22Rv1 (cell line): ENCODE data around the gene ATF6.

Experiments used
- H3K27ac ChIP-seq: fragments of 450-650 bp; 2 replicates; pipeline ENCODE4 v1.5.1; 2017
- ZFX ChIP-seq: fragments of 450-650 bp; IDR thresholded peaks from 2 replicates; pipeline ENCODE4 v1.6.1; 2017; ENCODE audit warnings: antibody characterized with exemption, borderline replicate concordance
- TF ChIP-seq, protein P1 (sequence below): fragments of 450-650 bp; IDR thresholded peaks from 2 replicates; pipeline ENCODE4 v1.5.1; 2017; ENCODE audit warnings: mild to moderate bottlenecking

The ATF6 gene

DNA sequence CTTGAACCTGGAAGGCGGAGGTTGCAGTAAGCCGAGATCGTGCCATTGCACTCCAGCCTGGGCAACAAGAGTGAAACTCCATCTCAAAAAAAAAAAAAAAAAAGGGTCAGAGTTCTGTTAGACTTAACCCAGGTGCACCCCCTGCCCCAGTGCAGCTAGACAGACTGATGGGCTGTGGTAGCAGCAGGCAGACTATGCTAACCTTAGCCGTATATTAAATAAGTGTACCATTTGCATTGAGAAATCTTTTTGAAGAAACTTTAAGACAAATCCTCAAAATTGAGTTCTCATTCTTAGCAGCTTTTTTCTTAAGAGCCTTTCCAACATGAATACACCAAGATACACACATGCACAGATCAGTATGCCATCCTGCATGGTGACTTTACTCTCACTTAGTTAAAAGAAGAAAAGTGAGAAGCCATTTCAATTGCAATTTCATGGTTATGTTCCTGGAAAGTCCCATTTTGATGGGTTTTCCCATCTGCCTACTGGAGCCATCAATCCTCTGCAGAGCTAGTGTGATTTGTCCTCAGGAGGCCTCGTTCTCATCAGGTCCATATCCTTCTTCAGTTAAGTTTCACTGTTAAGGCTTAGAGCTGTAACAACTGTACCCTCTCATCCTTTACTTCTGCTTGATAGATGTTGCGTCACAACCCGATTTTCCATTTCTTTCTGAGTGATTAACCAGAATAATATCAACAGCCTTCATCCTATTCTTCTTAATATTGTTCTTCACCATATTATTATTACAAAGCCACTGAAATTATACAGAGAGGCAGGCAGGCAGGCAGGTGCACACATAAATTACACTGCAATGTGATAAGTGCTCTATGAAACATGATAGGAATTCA is 37.5 kb upstream of the ATF6 start:
- TF ChIP-seq ZFX: no peak
- TF ChIP-seq, protein P1, sequence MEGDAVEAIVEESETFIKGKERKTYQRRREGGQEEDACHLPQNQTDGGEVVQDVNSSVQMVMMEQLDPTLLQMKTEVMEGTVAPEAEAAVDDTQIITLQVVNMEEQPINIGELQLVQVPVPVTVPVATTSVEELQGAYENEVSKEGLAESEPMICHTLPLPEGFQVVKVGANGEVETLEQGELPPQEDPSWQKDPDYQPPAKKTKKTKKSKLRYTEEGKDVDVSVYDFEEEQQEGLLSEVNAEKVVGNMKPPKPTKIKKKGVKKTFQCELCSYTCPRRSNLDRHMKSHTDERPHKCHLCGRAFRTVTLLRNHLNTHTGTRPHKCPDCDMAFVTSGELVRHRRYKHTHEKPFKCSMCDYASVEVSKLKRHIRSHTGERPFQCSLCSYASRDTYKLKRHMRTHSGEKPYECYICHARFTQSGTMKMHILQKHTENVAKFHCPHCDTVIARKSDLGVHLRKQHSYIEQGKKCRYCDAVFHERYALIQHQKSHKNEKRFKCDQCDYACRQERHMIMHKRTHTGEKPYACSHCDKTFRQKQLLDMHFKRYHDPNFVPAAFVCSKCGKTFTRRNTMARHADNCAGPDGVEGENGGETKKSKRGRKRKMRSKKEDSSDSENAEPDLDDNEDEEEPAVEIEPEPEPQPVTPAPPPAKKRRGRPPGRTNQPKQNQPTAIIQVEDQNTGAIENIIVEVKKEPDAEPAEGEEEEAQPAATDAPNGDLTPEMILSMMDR: no peak

DNA sequence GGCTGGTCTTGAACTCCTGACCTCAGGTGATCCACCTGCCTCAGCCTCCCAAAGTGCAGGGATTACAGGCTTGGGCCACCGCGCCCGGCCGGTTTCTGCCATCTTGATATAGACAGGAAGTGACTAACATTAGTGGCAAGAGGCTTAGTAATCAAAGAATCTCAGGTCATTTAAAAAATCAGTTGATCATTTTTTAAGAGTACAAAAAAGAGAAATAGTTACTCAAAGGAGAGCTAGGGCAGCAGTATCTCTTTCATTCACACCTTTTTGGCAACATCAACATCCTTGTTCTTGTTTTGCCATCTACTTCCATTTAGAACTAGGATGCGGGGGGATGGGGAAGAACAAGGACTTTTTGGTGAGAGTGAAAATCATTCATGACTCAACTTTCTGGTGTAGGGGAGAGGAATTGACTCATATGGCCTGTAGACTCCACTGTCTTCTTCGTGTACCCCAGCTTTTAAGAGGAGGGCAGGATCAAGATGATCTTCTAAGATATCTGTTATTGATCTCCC is 36.0 kb upstream of the ATF6 start:
- no peak overlapping the region for H3K27ac ChIP-seq
- TF ChIP-seq, protein P1: no peak
- TF ChIP-seq ZFX: no peak

More for the DNA sequence above, 37.5 kb upstream of the ATF6 start:
- no peak overlapping the region for H3K27ac ChIP-seq

DNA sequence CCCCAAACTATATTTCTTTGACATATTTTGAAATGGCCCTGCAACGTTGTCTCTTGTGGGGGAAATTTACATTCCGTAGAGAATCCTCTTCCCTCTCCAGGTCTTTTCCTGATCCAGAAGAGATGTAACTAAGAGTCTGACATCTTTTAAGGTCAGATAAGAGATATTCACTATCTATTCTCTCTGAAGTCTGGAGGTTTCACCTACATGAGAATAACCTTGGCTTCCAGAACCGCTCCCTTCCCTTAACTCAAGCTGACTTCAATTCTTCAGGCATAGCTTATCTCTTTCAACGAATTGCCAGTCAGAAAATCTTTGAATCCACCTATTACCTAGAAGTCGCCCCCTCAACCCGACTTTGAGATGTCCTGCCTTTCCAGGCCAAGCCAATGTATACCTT is 34.9 kb upstream of the ATF6 start:
- no peak for TF ChIP-seq ZFX
- TF ChIP-seq, protein P1: no peak
- H3K27ac ChIP-seq: no peak overlapping the region

DNA sequence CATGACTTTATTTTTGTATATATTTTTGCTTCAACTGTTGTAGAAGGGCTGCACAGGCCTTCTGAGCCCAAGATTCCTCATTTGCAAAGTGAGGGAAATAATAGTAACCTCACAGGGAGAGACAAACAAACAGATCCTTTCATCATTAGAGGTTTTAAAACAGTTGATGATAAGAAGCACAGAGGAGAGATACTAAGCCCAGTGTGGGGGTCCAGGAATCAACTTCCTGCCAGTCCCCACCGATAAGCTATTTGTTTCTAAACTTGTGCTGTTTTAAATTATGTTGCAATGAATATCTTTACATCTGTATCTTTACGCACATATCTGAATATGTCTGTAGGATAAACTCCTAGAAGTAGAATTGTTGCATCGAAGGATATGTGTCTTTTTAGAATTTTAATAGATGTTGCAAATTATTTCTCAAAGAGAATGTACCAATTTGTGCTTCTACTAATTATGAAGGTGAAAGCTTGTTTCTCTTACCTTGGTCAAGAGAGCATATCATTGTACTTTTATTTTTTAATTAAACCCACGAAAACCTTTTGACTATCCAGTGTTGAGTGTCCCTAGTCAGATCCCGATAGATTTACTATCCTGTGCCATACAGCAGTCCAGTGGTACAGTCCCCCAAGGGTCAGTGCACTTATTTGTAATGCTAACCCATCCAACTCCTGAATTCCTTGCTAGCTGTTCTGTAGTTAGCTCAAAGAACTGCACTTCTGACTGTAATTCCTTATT is 34.0 kb upstream of the ATF6 start:
- TF ChIP-seq, protein P1: no peak
- TF ChIP-seq ZFX: no peak
- H3K27ac ChIP-seq: no peak overlapping the region

DNA sequence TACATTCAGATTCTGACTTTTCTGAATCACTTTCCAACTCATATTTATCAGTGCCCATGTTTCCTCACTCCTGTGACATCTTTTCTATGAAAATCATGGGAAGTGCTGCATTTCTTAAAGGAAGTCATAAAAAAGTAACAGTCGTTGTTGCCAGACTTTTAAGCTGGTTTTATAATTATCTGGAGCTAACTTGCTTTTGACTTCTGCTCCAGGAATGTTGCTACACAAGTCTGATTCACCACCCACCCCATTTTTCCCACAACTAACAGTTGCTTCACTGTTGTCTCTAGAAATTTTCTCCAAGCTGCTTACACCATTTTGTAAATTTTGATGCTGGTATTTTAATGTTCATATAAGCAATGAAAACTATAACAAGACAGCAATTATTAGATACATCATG is 32.6 kb upstream of the ATF6 start:
- H3K27ac ChIP-seq: no peak overlapping the region
- TF ChIP-seq ZFX: no peak

DNA sequence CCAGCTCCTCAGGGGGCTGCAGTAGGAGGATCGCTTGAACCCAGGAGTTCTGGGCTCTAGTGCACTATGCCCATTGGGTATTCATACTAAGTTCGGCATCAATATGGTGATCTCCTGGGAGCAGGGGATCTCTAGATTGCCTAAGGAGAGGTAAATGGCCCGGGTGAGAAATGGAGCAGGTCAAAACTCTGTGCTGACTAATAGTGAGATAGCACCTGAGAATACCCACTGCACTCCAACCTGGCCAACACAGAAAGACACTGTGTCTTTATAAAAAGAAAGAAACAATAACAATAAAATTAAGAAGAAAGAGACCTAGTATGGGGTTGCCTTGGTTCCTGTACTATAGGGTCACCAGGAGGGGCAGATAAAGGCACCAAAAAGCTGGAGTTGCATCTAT is 30.3 kb upstream of the ATF6 start:
- TF ChIP-seq, protein P1: no peak
- TF ChIP-seq ZFX: no peak
- H3K27ac ChIP-seq: no peak overlapping the region

DNA sequence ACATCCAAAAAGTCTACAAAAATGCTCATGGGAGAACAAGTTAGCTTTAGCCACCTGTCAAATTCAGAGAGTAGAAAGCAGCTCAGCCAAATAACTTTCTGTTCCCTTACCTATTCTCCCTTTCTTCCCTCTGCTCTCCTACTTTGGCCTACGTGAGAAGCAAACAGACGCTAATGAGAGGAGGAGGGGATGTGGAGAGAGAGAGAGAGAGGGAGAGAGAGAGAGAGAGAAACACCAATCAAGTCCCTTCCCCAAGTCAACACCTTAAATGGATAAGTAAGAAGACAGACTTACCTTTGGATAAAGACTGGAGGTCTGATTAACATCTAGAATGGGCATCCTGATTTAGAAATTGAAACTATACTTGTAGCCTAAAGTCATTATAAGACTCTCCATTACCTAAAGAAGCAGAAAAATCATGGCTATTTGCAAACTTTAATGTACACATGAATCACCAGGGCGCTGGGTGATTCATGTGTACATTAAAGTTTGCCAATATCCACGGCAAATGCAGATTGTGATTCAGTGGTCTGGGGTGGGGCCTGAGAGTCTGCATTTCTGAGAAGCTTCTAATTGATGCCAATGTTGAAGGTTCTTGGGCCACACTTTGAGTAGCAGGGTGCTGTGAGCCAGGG is 29.7 kb upstream of the ATF6 start:
- TF ChIP-seq ZFX: no peak
- TF ChIP-seq, protein P1: no peak
- H3K27ac ChIP-seq: no peak overlapping the region
